Neural progenitor cell (in vitro differentiated cells): Measurements from ENCODE around the gene FOXK1. TPM values are rescaled to one million over a fixed set of nuclear protein-coding genes. Genes with fewer than 3 reads are reported as not detected.

ENCODE experiments used
- DNase-seq: peaks from one replicate; pipeline ENCODE4 v3.0.0-alpha.2; 2016; ENCODE audit warnings: low spot score
- H2AFZ ChIP-seq: fragments of 200-600 bp; sonication (generic); replicated peaks from 2 replicates; pipeline ENCODE4 v1.6.1; 2016; ENCODE audit warnings: antibody characterized with exemption
- H3F3A ChIP-seq: fragments of 200-600 bp; sonication (generic); 2 replicates; pipeline ENCODE4 v1.6.1; 2016; ENCODE audit warnings: antibody characterized with exemption, low read depth
- H3K27ac ChIP-seq: fragments of 200-600 bp; sonication (generic); 2 replicates; pipeline ENCODE4 v1.5.1; 2016; ENCODE audit warnings: mild to moderate bottlenecking
- H3K27me3 ChIP-seq: fragments of 200-600 bp; sonication (generic); 2 replicates; pipeline ENCODE4 v1.6.1; 2016; ENCODE audit warnings: mild to moderate bottlenecking, moderate library complexity
- H3K36me3 ChIP-seq: fragments of 200-600 bp; sonication (generic); 2 replicates; pipeline ENCODE4 v1.5.1; 2016
- H3K4me1 ChIP-seq: fragments of 200-600 bp; sonication (generic); 2 replicates; pipeline ENCODE4 v1.6.1; 2016; ENCODE audit warnings: mixed run types
- H3K4me2 ChIP-seq: fragments of 200-600 bp; sonication (generic); 2 replicates; pipeline ENCODE4 v1.6.1; 2016
- H3K4me3 ChIP-seq: fragments of 200-600 bp; sonication (generic); 2 replicates; pipeline ENCODE4 v1.5.1; 2016
- H3K79me2 ChIP-seq: fragments of 200-600 bp; sonication (generic); 2 replicates; pipeline ENCODE4 v1.6.1; 2016; ENCODE audit warnings: low read depth
- H3K9ac ChIP-seq: fragments of 200-600 bp; sonication (generic); 2 replicates; pipeline ENCODE4 v1.6.1; 2016
- H3K9me3 ChIP-seq: fragments of 200-600 bp; sonication (generic); 2 replicates; pipeline ENCODE4 v1.5.1; 2016; ENCODE audit warnings: low read depth
- H4K20me1 ChIP-seq: fragments of 200-600 bp; sonication (generic); 2 replicates; pipeline ENCODE4 v1.6.1; 2016; ENCODE audit warnings: low read depth
- H3K27ac Mint-ChIP-seq: 3 replicates; pipeline ENCODE4 v1.8.0; 2021; ENCODE audit warnings: mixed read lengths
- H3K27me3 Mint-ChIP-seq: 2 replicates; pipeline ENCODE4 v1.8.0; 2022; ENCODE audit warnings: low read depth, mild to moderate bottlenecking, inconsistent platforms, moderate library complexity, mixed read lengths; ENCODE audit not compliant: insufficient read depth
- H3K36me3 Mint-ChIP-seq: 3 replicates; pipeline ENCODE4 v1.8.0; 2021; ENCODE audit warnings: mixed read lengths
- H3K4me1 Mint-ChIP-seq: 3 replicates; pipeline ENCODE4 v1.8.0; 2021; ENCODE audit warnings: mixed read lengths
- H3K4me3 Mint-ChIP-seq: 3 replicates; pipeline ENCODE4 v1.8.0; 2021; ENCODE audit warnings: mild to moderate bottlenecking, moderate library complexity, mixed read lengths
- H3K9me3 Mint-ChIP-seq: 3 replicates; pipeline ENCODE4 v1.8.0; 2020; ENCODE audit warnings: mixed read lengths
- CTCF ChIP-seq: fragments of 200-600 bp; sonication (generic); IDR thresholded peaks from 2 replicates; pipeline ENCODE4 v1.5.1; 2017; ENCODE audit warnings: antibody characterized with exemption, mild to moderate bottlenecking
- EZH2 ChIP-seq: fragments of 200-600 bp; sonication (generic); IDR thresholded peaks from 2 replicates; pipeline ENCODE4 v1.6.1; 2017; ENCODE audit warnings: antibody characterized with exemption, mild to moderate bottlenecking, moderate library complexity
- EZH2phosphoT487 ChIP-seq: fragments of 200-600 bp; sonication (generic); IDR thresholded peaks from 2 replicates; pipeline ENCODE4 v1.6.1; 2017; ENCODE audit warnings: antibody characterized with exemption
- total RNA-seq: library from RNA; depleted of rRNA; stranded (reverse); fragments of >200 nt; gene quantifications from 2 replicates; pipeline ENCODE4 v1.2.3, GENCODE V29; 2015; ENCODE audit warnings: low replicate concordance

FOXK1 gene
- total RNA-seq, 1 donor from 2014 or later: 11.1 TPM

DNA sequence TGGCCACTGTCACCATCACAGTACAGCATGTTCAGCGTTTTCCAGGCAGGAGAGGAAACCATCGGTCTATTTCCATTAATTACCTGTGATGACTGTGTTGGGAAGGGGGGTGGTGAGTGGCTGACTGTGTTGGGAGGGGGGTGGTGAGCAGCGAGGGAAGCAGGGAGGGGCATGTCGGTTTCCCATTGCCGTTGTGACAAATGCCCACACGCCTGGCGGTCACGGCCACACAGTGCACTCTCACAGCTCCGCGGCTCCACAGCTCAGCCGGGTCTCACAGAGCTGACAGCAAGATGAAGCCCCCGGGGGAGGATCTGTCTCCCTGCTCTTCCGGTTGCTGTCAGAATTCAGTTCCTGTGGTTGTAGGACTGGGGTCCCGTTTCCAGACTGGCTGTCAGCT is 132.3 kb downstream of the FOXK1 start:
- H3K36me3 Mint-ChIP-seq: peaks cover 16% of the 10 kb centered on the region
- no peaks in the 10 kb centered on the region for H3K4me1 ChIP-seq
- no peaks in the 10 kb centered on the region for H3K4me1 Mint-ChIP-seq
- H3K4me2 ChIP-seq: no peak overlapping the region
- H3K9me3 ChIP-seq: no peaks in the 10 kb centered on the region
- H3K36me3 ChIP-seq: no peaks in the 10 kb centered on the region
- no peak overlapping the region for H2AFZ ChIP-seq
- H3K27me3 ChIP-seq: no peaks in the 10 kb centered on the region
- peak overlapping the region; percentile 33 for H3K27ac Mint-ChIP-seq
- H3K4me3 ChIP-seq: no peak overlapping the region
- no peak for DNase-seq
- no peaks in the 10 kb centered on the region for H3K79me2 ChIP-seq
- TF ChIP-seq EZH2 (no peak), EZH2phosphoT487 (no peak), CTCF (no peak)
- H3K27me3 Mint-ChIP-seq: peaks cover 4% of the 10 kb centered on the region
- peaks cover 2% of the 10 kb centered on the region for H3K9me3 Mint-ChIP-seq
- no peaks in the 10 kb centered on the region for H3F3A ChIP-seq
- H3K27ac ChIP-seq: no peak overlapping the region
- no peak overlapping the region for H3K9ac ChIP-seq
- no peak overlapping the region for H3K4me3 Mint-ChIP-seq
- H4K20me1 ChIP-seq: no peaks in the 10 kb centered on the region

- no peak for DNase-seq
- H3K36me3 ChIP-seq: no peaks in the 10 kb centered on the region
- H3K9me3 Mint-ChIP-seq: peaks cover 2% of the 10 kb centered on the region
Observed at GRCh38 chr7:4815121-4815520, 133.0 kb downstream of the FOXK1 start.

GRCh38 chr7:4815609-4816418 is 133.7 kb downstream of the FOXK1 start:
- H3K27me3 ChIP-seq: no peaks in the 10 kb centered on the region
- peaks cover 2% of the 10 kb centered on the region for H3K9me3 Mint-ChIP-seq
- H3K4me2 ChIP-seq: no peak overlapping the region
- H3K27ac Mint-ChIP-seq: no peak overlapping the region
- no peaks in the 10 kb centered on the region for H3K4me1 ChIP-seq
- TF ChIP-seq CTCF: no peak
- TF ChIP-seq EZH2phosphoT487: no peak
- TF ChIP-seq EZH2: no peak
- no peak overlapping the region for H2AFZ ChIP-seq
- H3K9ac ChIP-seq: no peak overlapping the region
- H3F3A ChIP-seq: no peaks in the 10 kb centered on the region
- H3K4me3 Mint-ChIP-seq: no peak overlapping the region
- H3K27ac ChIP-seq: no peak overlapping the region
- no peaks in the 10 kb centered on the region for H3K36me3 ChIP-seq
- H3K79me2 ChIP-seq: no peaks in the 10 kb centered on the region
- no peak overlapping the region for H3K4me3 ChIP-seq
- H4K20me1 ChIP-seq: no peaks in the 10 kb centered on the region
- DNase-seq: no peak
- H3K9me3 ChIP-seq: no peaks in the 10 kb centered on the region
- H3K36me3 Mint-ChIP-seq: peaks cover 13% of the 10 kb centered on the region
- H3K4me1 Mint-ChIP-seq: peaks cover 3% of the 10 kb centered on the region
- peaks cover 4% of the 10 kb centered on the region for H3K27me3 Mint-ChIP-seq

More at GRCh38 chr7:4815121-4815520, 133.0 kb downstream of the FOXK1 start:
- Mint-ChIP-seq H3K27ac (no peak overlapping the region), H3K4me1 (peaks cover 3% of the 10 kb centered on the region), H3K4me3 (no peak overlapping the region), H3K27me3 (peaks cover 4% of the 10 kb centered on the region), H3K36me3 (peaks cover 16% of the 10 kb centered on the region)
- Histone ChIP-seq H2AFZ (no peak overlapping the region), H4K20me1 (no peaks in the 10 kb centered on the region), H3K4me1 (no peaks in the 10 kb centered on the region), H3K4me3 (no peak overlapping the region), H3K27me3 (no peaks in the 10 kb centered on the region), H3K9ac (no peak overlapping the region), H3K9me3 (no peaks in the 10 kb centered on the region), H3K4me2 (no peak overlapping the region), H3K79me2 (no peaks in the 10 kb centered on the region), H3K27ac (no peak overlapping the region), H3F3A (no peaks in the 10 kb centered on the region)
- no peak for TF ChIP-seq EZH2phosphoT487
- no peak for TF ChIP-seq EZH2
- TF ChIP-seq CTCF: no peak
